Vagina (tissue), 2 donors: ENCODE results near the gene RPH3AL. TPM values are rescaled to one million over a fixed set of nuclear protein-coding genes. Genes with fewer than 3 reads are reported as not detected.
"Not testable (repeated sequence)": the region's sequence is repeated elsewhere in the genome, so short reads cannot be mapped to it uniquely, and the experiment has no call there.

ENCODE experiments used
- DNase-seq, 2 donors: peaks; one replicate each; pipeline ENCODE4 v3.0.0-alpha.2; 2017; ENCODE audit errors: extremely low spot score in 2 of 2
- H3K27ac ChIP-seq: fragments of 200-600 bp; sonication (generic); one replicate; pipeline ENCODE4 v1.5.1; 2019
- H3K27me3 ChIP-seq: fragments of 200-600 bp; sonication (generic); one replicate; pipeline ENCODE4 v1.5.1; 2019
- H3K36me3 ChIP-seq, 2 donors: fragments of 200-600 bp; sonication (generic); one replicate each; pipeline ENCODE4 v1.5.1; 2017 to 2019
- H3K4me1 ChIP-seq: fragments of 200-600 bp; sonication (generic); one replicate; pipeline ENCODE4 v1.5.1; 2019
- H3K4me3 ChIP-seq, 2 donors: fragments of 200-600 bp; sonication (generic); 1 replicate in 1 of 2; 2 replicates in 1 of 2; pipeline ENCODE4 v1.5.1; 2016 to 2019
- H3K9me3 ChIP-seq: fragments of 200-600 bp; sonication (generic); one replicate; pipeline ENCODE4 v1.5.1; 2019
- POLR2A ChIP-seq, 2 donors: fragments of 450-650 bp; IDR thresholded peaks; one replicate each; pipeline ENCODE4 v1.6.1; 2017; ENCODE audit warnings: antibody characterized with exemption in 2 of 2, mild to moderate bottlenecking in 2 of 2, moderate library complexity in 2 of 2
- POLR2AphosphoS5 ChIP-seq, 2 donors: sonication (generic); formaldehyde crosslinking; IDR thresholded peaks; one replicate each; pipeline ENCODE4 v1.9.0; 2017; ENCODE audit warnings: antibody characterized with exemption in 2 of 2, mild to moderate bottlenecking in 2 of 2, low read depth in 1 of 2; ENCODE audit not compliant: insufficient read depth in 1 of 2
- intact Hi-C: fragments of 100-400 bp; cut with DNase I; formaldehyde crosslinking; loops from one replicate; pipeline ENCODE4 v1.15.1; 2023
- total RNA-seq: library from RNA; depleted of rRNA; stranded (reverse); fragments of >200 nt; gene quantifications from one replicate; pipeline ENCODE4 v1.2.3, GENCODE V29; 2016
- TF ChIP-seq, protein P1 (sequence below), 3 experiments: fragments of 450-650 bp in 2 of 3; fragments of 200-600 bp in 1 of 3; sonication (generic) in 1 of 3; IDR thresholded peaks; one replicate each; pipeline ENCODE4 v1.5.1; 2017 to 2019; ENCODE audit warnings: antibody characterized with exemption in 3 of 3, mild to moderate bottlenecking in 2 of 3, moderate library complexity in 2 of 3

RPH3AL gene
- total RNA-seq, 1 donor from 2014 or later: 43.5 TPM

DNA sequence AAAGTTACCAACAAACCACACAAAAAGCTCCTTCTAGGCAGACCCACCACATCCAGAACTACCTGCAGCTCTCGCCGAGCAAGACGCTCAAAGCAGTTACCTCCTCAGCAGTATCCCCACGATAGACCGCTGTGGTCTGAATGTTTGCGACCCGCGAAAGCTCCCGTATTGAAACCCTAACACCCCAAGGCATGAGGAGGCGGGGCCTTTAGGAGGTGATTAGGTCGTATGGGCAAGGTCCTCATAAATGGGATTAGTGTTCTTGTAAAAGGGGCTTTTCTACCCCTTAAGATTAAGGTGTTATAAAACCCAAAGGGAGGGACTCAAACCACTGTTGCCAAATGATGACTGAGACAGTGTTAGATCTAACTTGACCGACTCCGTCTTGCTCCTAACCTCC, 19.0 kb upstream of the RPH3AL start:
- no peaks in the 10 kb centered on the region for H3K27me3 ChIP-seq
- intact Hi-C loops: no loop called here
- H3K36me3 ChIP-seq: no peaks in the 10 kb centered on the region
- H3K4me1 ChIP-seq: peaks cover 11% of the 10 kb centered on the region
- no peak overlapping the region for H3K27ac ChIP-seq
- no peak overlapping the region for H3K4me3 ChIP-seq
- no peak for DNase-seq
- H3K9me3 ChIP-seq: no peaks in the 10 kb centered on the region
- TF ChIP-seq POLR2A (IDR thresholded peaks at IDR 0.05): no peak
- TF ChIP-seq, protein P1, sequence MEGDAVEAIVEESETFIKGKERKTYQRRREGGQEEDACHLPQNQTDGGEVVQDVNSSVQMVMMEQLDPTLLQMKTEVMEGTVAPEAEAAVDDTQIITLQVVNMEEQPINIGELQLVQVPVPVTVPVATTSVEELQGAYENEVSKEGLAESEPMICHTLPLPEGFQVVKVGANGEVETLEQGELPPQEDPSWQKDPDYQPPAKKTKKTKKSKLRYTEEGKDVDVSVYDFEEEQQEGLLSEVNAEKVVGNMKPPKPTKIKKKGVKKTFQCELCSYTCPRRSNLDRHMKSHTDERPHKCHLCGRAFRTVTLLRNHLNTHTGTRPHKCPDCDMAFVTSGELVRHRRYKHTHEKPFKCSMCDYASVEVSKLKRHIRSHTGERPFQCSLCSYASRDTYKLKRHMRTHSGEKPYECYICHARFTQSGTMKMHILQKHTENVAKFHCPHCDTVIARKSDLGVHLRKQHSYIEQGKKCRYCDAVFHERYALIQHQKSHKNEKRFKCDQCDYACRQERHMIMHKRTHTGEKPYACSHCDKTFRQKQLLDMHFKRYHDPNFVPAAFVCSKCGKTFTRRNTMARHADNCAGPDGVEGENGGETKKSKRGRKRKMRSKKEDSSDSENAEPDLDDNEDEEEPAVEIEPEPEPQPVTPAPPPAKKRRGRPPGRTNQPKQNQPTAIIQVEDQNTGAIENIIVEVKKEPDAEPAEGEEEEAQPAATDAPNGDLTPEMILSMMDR (IDR thresholded peaks at IDR 0.05): no peak
- no peak for TF ChIP-seq POLR2AphosphoS5 (IDR thresholded peaks at IDR 0.05; ENCODE audit: insufficient read depth in 1 of 2, low read depth in 1 of 2)

DNA sequence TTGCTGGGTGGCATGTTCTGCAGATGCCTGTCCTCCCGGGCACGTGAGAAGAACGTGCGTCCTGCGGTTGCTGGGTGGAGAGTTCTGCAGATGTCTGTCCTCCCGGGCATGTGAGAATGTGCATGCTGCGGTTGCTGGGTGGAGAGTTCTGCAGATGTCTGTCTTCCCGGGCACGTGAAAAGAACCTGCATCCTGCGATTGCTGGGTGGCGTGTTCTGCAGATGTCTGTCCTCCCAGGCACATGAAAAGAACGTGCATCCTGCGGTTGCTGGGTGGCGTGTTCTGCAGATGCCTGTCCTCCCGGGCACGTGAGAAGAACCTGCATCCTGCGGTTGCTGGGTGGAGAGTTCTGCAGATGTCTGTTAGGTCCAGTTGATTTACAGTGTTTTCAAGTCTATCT, 15.0 kb upstream of the RPH3AL start:
- H3K4me1 ChIP-seq, H3K9me3 ChIP-seq, intact Hi-C loops, H3K27me3 ChIP-seq, H3K36me3 ChIP-seq, H3K27ac ChIP-seq, H3K4me3 ChIP-seq, DNase-seq: not testable (repeated sequence)

DNA sequence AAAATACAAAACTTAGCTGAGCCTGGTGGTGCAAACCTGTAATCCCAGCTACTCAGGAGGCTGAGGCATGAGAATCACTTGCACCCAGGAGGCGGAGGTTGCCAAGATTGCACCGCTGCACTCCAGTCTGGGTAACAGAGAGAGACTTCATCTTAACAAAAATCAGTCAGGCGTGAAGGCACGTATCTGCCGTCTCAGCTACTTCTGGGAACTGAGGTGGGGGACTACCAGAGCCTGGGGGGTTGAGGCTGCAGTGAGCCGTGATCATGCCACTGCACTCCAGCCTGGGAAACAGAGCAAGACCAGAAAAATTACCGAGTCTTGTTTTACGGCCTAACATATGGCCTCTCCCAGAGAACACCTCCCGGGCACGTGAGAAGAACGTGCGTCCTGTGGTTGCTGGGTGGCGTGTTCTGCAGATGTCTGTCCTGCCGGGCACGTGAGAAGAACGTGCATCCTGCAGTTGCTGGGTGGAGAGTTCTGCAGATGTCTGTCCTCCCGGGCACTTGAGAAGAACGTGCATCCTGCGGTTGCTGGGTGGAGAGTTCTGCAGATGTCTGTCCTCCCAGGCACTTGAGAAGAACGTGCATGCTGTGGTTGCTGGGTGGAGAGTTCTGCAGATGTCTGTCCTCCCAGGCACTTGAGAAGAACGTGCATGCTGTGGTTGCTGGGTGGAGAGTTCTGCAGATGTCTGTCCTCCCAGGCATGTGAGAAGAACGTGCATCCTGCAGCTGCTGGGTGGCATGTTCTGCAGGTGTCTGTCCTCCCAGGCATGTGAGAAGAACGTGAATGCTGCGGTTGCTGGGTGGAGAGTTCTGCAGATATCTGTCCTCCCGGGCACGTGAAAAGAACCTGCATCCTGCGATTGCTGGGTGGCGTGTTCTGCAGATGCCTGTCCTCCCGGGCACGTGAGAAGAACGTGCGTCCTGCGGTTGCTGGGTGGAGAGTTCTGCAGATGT, 14.3 kb upstream of the RPH3AL start:
- DNase-seq, H3K36me3 ChIP-seq, H3K4me1 ChIP-seq, intact Hi-C loops, H3K4me3 ChIP-seq, H3K27ac ChIP-seq, H3K9me3 ChIP-seq, H3K27me3 ChIP-seq: not testable (repeated sequence)

DNA sequence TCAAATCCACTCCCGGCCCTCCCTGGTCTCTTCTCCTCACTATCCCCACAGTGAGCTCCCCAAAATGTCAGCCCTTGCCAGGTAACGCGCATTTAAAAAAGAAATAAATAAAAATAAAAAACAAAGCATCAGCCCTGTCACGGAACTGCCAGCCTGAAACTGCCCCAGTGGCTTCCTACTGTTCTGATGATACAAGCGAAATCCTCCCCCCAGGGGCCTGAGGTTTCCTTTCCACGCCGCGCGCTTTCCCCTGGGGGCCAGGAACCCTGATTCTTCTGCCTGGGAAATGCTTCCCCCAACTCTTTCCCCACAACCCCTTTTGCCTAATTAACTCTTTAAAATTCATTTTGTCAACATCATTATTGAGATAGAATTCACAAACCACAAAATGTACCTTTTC, 12.2 kb upstream of the RPH3AL start:
- no peak for TF ChIP-seq POLR2A (IDR thresholded peaks at IDR 0.05)
- Histone ChIP-seq H3K27me3 (no peaks in the 10 kb centered on the region), H3K4me3 (no peak overlapping the region), H3K4me1 (no peaks in the 10 kb centered on the region), H3K27ac (no peak overlapping the region), H3K36me3 (no peaks in the 10 kb centered on the region), H3K9me3 (no peaks in the 10 kb centered on the region)
- no peak for DNase-seq
- intact Hi-C loops: no loop called here

DNA sequence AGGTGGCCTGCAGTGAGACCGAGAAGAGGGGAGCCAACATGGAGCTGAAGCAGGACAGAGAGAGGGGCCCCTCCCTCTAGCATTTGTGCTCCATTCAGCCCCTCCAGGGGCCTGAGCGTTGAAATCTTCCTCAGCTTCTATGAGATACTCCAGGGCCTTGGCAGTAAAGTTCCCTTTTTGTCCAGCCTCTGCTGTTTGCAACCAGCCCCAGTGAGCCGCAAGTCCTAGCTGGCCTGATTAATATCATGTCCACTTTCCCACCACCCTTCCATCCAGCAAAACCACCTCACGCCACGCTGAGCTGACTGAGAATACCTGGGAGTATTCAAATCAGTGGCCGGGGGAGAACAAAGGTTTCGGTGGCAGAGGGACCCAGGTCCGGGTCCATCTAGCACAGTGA, 11.7 kb upstream of the RPH3AL start:
- H3K9me3 ChIP-seq: no peaks in the 10 kb centered on the region
- no peak for TF ChIP-seq POLR2AphosphoS5 (IDR thresholded peaks at IDR 0.05; ENCODE audit: insufficient read depth in 1 of 2, low read depth in 1 of 2)
- TF ChIP-seq, protein P1 (IDR thresholded peaks at IDR 0.05): no peak
- no peak for TF ChIP-seq POLR2A (IDR thresholded peaks at IDR 0.05)

DNA sequence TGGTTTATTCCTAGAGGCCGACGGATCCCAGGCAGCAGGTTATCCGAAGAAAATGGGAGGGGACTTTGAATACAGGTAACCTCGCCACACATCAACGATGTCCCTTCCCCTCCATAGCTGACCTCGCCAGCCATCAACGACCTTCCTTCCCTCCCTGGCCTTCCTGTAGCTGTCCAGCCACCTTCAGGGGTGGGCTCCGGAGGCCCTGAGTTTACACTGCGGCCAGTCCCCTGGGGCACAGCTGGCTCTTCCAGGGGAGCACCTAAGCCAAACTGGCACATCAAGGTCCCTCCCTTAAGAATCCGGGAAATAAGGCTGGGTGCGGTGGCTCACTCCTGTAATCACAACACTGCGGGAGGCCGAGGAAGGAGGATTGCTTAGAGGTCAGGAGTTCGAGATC, 10.1 kb upstream of the RPH3AL start:
- DNase-seq: no peak
- no peak overlapping the region for H3K4me3 ChIP-seq
- H3K27ac ChIP-seq: no peak overlapping the region
- no peaks in the 10 kb centered on the region for H3K36me3 ChIP-seq
- no peaks in the 10 kb centered on the region for H3K4me1 ChIP-seq
- H3K27me3 ChIP-seq: no peaks in the 10 kb centered on the region
- TF ChIP-seq, protein P1 (IDR thresholded peaks at IDR 0.05): no peak
- TF ChIP-seq POLR2A (IDR thresholded peaks at IDR 0.05) (no peak), POLR2AphosphoS5 (IDR thresholded peaks at IDR 0.05; ENCODE audit: insufficient read depth in 1 of 2, low read depth in 1 of 2) (no peak)
- H3K9me3 ChIP-seq: no peaks in the 10 kb centered on the region
- intact Hi-C loops: no loop called here

More for the DNA sequence above, 11.7 kb upstream of the RPH3AL start:
- intact Hi-C loops: no loop called here
- H3K27me3 ChIP-seq: no peaks in the 10 kb centered on the region
- no peak overlapping the region for H3K4me3 ChIP-seq
- no peak overlapping the region for H3K27ac ChIP-seq
- H3K36me3 ChIP-seq: no peaks in the 10 kb centered on the region
- H3K4me1 ChIP-seq: no peaks in the 10 kb centered on the region
- DNase-seq: no peak
